HepG2 (cell line): ENCODE results near the gene MYO5B. TPM values are rescaled to one million over a fixed set of nuclear protein-coding genes. Genes with fewer than 3 reads are reported as not detected.

Experiments used
- AHR ChIP-seq: IDR thresholded peaks from 2 replicates; pipeline ENCODE4 v1.6.1; 2018; ENCODE audit warnings: missing genetic modification reagents, missing compliant biosample characterization
- BORCS8-MEF2B ChIP-seq: sonication (generic); formaldehyde crosslinking; IDR thresholded peaks from 2 replicates; pipeline ENCODE4 v1.8.0; 2022; ENCODE audit warnings: mild to moderate bottlenecking, missing genetic modification reagents
- BRF2 ChIP-seq: sonication (generic); formaldehyde crosslinking; IDR thresholded peaks from 2 replicates; pipeline ENCODE4 v1.8.1; 2022; ENCODE audit warnings: mild to moderate bottlenecking, missing genetic modification reagents
- CEBPG ChIP-seq: IDR thresholded peaks from 2 replicates; pipeline ENCODE4 v1.6.1; 2016
- DRAP1 ChIP-seq: IDR thresholded peaks from 2 replicates; pipeline ENCODE4 v1.6.1; 2016; ENCODE audit warnings: missing genetic modification reagents, missing compliant biosample characterization
- ETV6 ChIP-seq: sonication (generic); formaldehyde crosslinking; conservative IDR thresholded peaks from 2 replicates; pipeline ENCODE4 v1.4.0; 2020; ENCODE audit warnings: missing genetic modification reagents
- FOSL1 ChIP-seq: sonication (generic); formaldehyde crosslinking; IDR thresholded peaks from 2 replicates; pipeline ENCODE4 v1.9.0; 2021; ENCODE audit warnings: missing genetic modification reagents, borderline replicate concordance
- HHEX ChIP-seq: IDR thresholded peaks from 2 replicates; pipeline ENCODE4 v1.6.1; 2016; ENCODE audit warnings: control low read depth
- HIVEP1 ChIP-seq: sonication (generic); formaldehyde crosslinking; IDR thresholded peaks from 2 replicates; pipeline ENCODE4 v1.4.0; 2020; ENCODE audit warnings: mild to moderate bottlenecking, missing genetic modification reagents
- ISX ChIP-seq: sonication (generic); formaldehyde crosslinking; conservative IDR thresholded peaks from 2 replicates; pipeline ENCODE4 v1.5.0; 2020; ENCODE audit warnings: missing genetic modification reagents
- RNF219 ChIP-seq: sonication (generic); formaldehyde crosslinking; IDR thresholded peaks from 2 replicates; pipeline ENCODE4 v1.5.0; 2020; ENCODE audit warnings: mild to moderate bottlenecking, missing genetic modification reagents
- SOX6 ChIP-seq, 2 experiments: fragments of 450-650 bp in 1 of 2; sonication (generic) in 1 of 2; formaldehyde crosslinking in 1 of 2; IDR thresholded peaks; 2 replicates each; pipeline versions ENCODE4 v1.4.0 to v1.6.1; 2017 to 2020; ENCODE audit warnings: antibody characterized with exemption in 1 of 2, mild to moderate bottlenecking in 1 of 2, missing genetic modification reagents in 1 of 2
- TCF7 ChIP-seq: sonication (generic); IDR thresholded peaks from 2 replicates; pipeline ENCODE4 v1.6.1; 2016; ENCODE audit warnings: antibody characterized with exemption, low read depth
- ZBTB1 ChIP-seq: sonication (generic); formaldehyde crosslinking; IDR thresholded peaks from 2 replicates; pipeline ENCODE4 v1.4.0; 2020; ENCODE audit warnings: missing genetic modification reagents, borderline replicate concordance
- ZNF329 ChIP-seq: sonication (generic); formaldehyde crosslinking; IDR thresholded peaks from 2 replicates; pipeline ENCODE4 v1.9.0; 2021; ENCODE audit warnings: low read depth, mild to moderate bottlenecking, missing genetic modification reagents
- ZNF337 ChIP-seq: sonication (generic); formaldehyde crosslinking; IDR thresholded peaks from 2 replicates; pipeline ENCODE4 v1.5.1; 2020; ENCODE audit warnings: missing genetic modification reagents, low read depth, mild to moderate bottlenecking, borderline replicate concordance
- ZNF746 ChIP-seq: sonication (generic); formaldehyde crosslinking; IDR thresholded peaks from 2 replicates; pipeline ENCODE4 v1.8.0; 2022; ENCODE audit warnings: mild to moderate bottlenecking, missing genetic modification reagents
- ZSCAN5A ChIP-seq: sonication (generic); formaldehyde crosslinking; IDR thresholded peaks from 2 replicates; pipeline ENCODE4 v1.8.0; 2022; ENCODE audit warnings: mild to moderate bottlenecking, missing genetic modification reagents, borderline replicate concordance
- ZSCAN9 ChIP-seq: IDR thresholded peaks from 2 replicates; pipeline ENCODE4 v1.6.1; 2016; ENCODE audit warnings: borderline replicate concordance
- polyA plus RNA-seq, 8 experiments: library from polyadenylated mRNA; depleted of rRNA in 3 of 8; stranded (reverse) in 7 of 8; unstranded in 1 of 8; fragments of >200 nt; fragmentation: Illumina TruSeq in 4 of 8; extraction: Trizol in 4 of 8; gene quantifications; 2 replicates each; pipeline versions ENCODE4 v1.2.1 to v1.2.3, GENCODE V29; 2011 to 2016; ENCODE audit warnings: low read depth in 4 of 8, missing spikeins in 1 of 8, mixed read lengths in 1 of 8; ENCODE audit not compliant: insufficient read depth in 1 of 8
- total RNA-seq, 5 experiments: library from RNA; depleted of rRNA; stranded (reverse); fragments of >200 nt; fragmentation: Illumina TruSeq; extraction: Trizol; gene quantifications; 2 replicates each; pipeline ENCODE4 v1.2.3, GENCODE V29; 2016; ENCODE audit warnings: low read depth in 1 of 5
- TF ChIP-seq, protein P1 (sequence below): sonication (generic); formaldehyde crosslinking; IDR thresholded peaks from 2 replicates; pipeline ENCODE4 v1.5.0; 2020; ENCODE audit warnings: mild to moderate bottlenecking, missing genetic modification reagents
- TF ChIP-seq, protein P2 (sequence below): sonication (generic); formaldehyde crosslinking; IDR thresholded peaks from 2 replicates; pipeline ENCODE4 v1.5.1; 2020; ENCODE audit warnings: missing genetic modification reagents, mild to moderate bottlenecking, borderline replicate concordance

The MYO5B gene
- total and polyA plus RNA-seq, 2 of the 13 experiments (the other 11 are each of a cell fraction or from before 2014, with no cell fraction given), result 13.1 to 24.0 TPM

DNA sequence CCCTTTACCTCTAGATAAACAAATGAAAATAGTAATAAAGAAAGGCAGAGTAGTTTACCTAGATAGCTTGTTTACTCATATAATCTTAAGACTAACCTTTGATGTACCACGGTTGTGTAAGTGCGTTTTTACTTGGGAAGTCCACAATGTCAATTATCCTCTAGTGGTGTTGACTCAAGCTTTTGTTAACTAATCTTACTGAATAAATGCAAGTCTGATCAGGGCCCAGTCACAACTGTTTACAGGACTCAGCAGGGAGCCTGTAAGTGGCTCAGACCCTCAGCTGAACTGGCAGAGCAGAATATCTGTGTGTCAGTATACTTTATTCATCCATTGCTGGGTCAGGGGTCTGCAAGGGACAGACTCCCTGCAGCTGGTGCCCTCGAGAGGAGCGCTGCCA lies 283.5 kb downstream of the MYO5B start (continued):
- TF ChIP-seq BORCS8-MEF2B (CRISPR knock-in tag), result no peak
- no peak for TF ChIP-seq RNF219
- peak; percentile 47; the same call in 1 of the 2 replicates for TF ChIP-seq HHEX (CRISPR knock-in tag)
- TF ChIP-seq, protein P1, sequence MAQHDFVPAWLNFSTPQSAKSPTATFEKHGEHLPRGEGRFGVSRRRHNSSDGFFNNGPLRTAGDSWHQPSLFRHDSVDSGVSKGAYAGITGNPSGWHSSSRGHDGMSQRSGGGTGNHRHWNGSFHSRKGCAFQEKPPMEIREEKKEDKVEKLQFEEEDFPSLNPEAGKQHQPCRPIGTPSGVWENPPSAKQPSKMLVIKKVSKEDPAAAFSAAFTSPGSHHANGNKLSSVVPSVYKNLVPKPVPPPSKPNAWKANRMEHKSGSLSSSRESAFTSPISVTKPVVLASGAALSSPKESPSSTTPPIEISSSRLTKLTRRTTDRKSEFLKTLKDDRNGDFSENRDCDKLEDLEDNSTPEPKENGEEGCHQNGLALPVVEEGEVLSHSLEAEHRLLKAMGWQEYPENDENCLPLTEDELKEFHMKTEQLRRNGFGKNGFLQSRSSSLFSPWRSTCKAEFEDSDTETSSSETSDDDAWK (CRISPR knock-in tag), result no peak
- 0 out of 2 replicates have a peak, but pooled peaks have one; percentile 36 for TF ChIP-seq CEBPG (CRISPR knock-in tag)
- no peak for TF ChIP-seq ZNF746 (CRISPR knock-in tag)
- TF ChIP-seq SOX6 (IDR thresholded peaks at IDR 0.05), result no peak
- peak; percentile 71 for TF ChIP-seq SOX6 (CRISPR knock-in tag; IDR thresholded peaks at IDR 0.05)
- TF ChIP-seq FOSL1, result no peak
- TF ChIP-seq ZBTB1 (CRISPR knock-in tag), result no peak
- TF ChIP-seq ZSCAN9 (CRISPR knock-in tag), result no peak
- TF ChIP-seq, protein P2, sequence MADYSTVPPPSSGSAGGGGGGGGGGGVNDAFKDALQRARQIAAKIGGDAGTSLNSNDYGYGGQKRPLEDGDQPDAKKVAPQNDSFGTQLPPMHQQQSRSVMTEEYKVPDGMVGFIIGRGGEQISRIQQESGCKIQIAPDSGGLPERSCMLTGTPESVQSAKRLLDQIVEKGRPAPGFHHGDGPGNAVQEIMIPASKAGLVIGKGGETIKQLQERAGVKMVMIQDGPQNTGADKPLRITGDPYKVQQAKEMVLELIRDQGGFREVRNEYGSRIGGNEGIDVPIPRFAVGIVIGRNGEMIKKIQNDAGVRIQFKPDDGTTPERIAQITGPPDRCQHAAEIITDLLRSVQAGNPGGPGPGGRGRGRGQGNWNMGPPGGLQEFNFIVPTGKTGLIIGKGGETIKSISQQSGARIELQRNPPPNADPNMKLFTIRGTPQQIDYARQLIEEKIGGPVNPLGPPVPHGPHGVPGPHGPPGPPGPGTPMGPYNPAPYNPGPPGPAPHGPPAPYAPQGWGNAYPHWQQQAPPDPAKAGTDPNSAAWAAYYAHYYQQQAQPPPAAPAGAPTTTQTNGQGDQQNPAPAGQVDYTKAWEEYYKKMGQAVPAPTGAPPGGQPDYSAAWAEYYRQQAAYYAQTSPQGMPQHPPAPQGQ, result no peak
- no peak for TF ChIP-seq ISX
- TF ChIP-seq DRAP1, result no peak
- TF ChIP-seq ETV6 (CRISPR knock-in tag), result no peak
- no peak for TF ChIP-seq BRF2 (CRISPR knock-in tag)
- TF ChIP-seq ZNF329 (CRISPR knock-in tag), result no peak
- TF ChIP-seq HIVEP1 (CRISPR knock-in tag), result no peak
- no peak for TF ChIP-seq ZNF337 (CRISPR knock-in tag)
- TF ChIP-seq ZSCAN5A, result no peak
- TF ChIP-seq AHR (CRISPR knock-in tag), result no peak
- peak; percentile 83 for TF ChIP-seq TCF7
